ENCODE data around the gene NAA80.

Gene NAA80

GRCh38 chr3:50298836-50299637 lies at the start of gene NAA80, which contains the start of gene HYAL3:
NAA80 (minus strand) TSS chr3:50299405; CDS start chr3:50297463, 1,942 bp downstream.
HYAL3 (minus strand) TSS chr3:50299405; CDS start chr3:50295602, 3,803 bp downstream.
- peak; percentile 97 to 99 (median 98) for DNase-seq (ENCODE audit: low read depth in 3 of 3)

GRCh38 chr3:50347187-50347813 lies 48.1 kb upstream of the NAA80 start:
- DNase-seq (ENCODE audit: low read depth in 3 of 3), result peak in 2 of 3 experiments; percentile 64 to 66

GRCh38 chr3:50345586-50346234 lies 46.5 kb upstream of the NAA80 start, which contains the start of gene ZMYND10:
ZMYND10 (minus strand) TSS chr3:50345732; CDS start chr3:50345579, 153 bp downstream.
- DNase-seq (ENCODE audit: low read depth in 3 of 3), result peak; percentile 50 to 55 (median 54)

GRCh38 chr3:50345008-50345407 lies 45.8 kb upstream of the NAA80 start:
- DNase-seq (ENCODE audit: low read depth in 3 of 3), result no peak

- no peak for DNase-seq (ENCODE audit: low read depth in 3 of 3)
Measured at GRCh38 chr3:50342813-50343633, 43.8 kb upstream of the NAA80 start.

GRCh38 chr3:50341996-50342650 lies 42.9 kb upstream of the NAA80 start:
- DNase-seq (ENCODE audit: low read depth in 3 of 3), result no peak

GRCh38 chr3:50341537-50341936 lies 42.3 kb upstream of the NAA80 start:
- no peak for DNase-seq (ENCODE audit: low read depth in 3 of 3)

GRCh38 chr3:50340448-50341329 lies 41.5 kb upstream of the NAA80 start, which contains the start of gene RASSF1:
RASSF1 (minus strand) TSS chr3:50340836; CDS start chr3:50340805, 31 bp downstream.
- peak in 1 of 3 experiments; percentile 32 for DNase-seq (ENCODE audit: low read depth in 3 of 3)

- no peak for DNase-seq (ENCODE audit: low read depth in 3 of 3)
Measured at GRCh38 chr3:50340147-50340447, 40.9 kb upstream of the NAA80 start.

GRCh38 chr3:50339485-50340146 lies 40.4 kb upstream of the NAA80 start:
- no peak for DNase-seq (ENCODE audit: low read depth in 3 of 3)

GRCh38 chr3:50338965-50339364 lies 39.8 kb upstream of the NAA80 start:
- no peak for DNase-seq (ENCODE audit: low read depth in 3 of 3)

GRCh38 chr3:50337175-50337861 lies 38.1 kb upstream of the NAA80 start:
- peak; percentile 88 to 90 (median 89) for DNase-seq (ENCODE audit: low read depth in 3 of 3)

GRCh38 chr3:50336452-50337174 lies 37.4 kb upstream of the NAA80 start:
- DNase-seq (ENCODE audit: low read depth in 3 of 3), result peak in 1 of 3 experiments; percentile 40

GRCh38 chr3:50334339-50335075 lies 35.3 kb upstream of the NAA80 start:
- no peak for DNase-seq (ENCODE audit: low read depth in 3 of 3)

GRCh38 chr3:50333744-50334328 lies 34.6 kb upstream of the NAA80 start:
- DNase-seq (ENCODE audit: low read depth in 3 of 3), result no peak

GRCh38 chr3:50331364-50331907 lies 32.2 kb upstream of the NAA80 start:
- DNase-seq (ENCODE audit: low read depth in 3 of 3), result no peak

- DNase-seq (ENCODE audit: low read depth in 3 of 3), result no peak
Measured at GRCh38 chr3:50330330-50330729, 31.1 kb upstream of the NAA80 start.

All from stimulated activated CD4-positive, alpha-beta T cell treated with anti-CD3 and anti-CD28 coated beads, TNF-alpha, amount 100 ng/mL, for 4 hours (primary cell).